Liver (tissue), 9 donors: ENCODE measurements around the gene TRHDE. TPM values are rescaled to one million over a fixed set of nuclear protein-coding genes. Genes with fewer than 3 reads are reported as not detected.
A peak's percentile ranks its signal among the peaks of the same experiment; 100 is the strongest.

Source experiments
- DNase-seq: peaks from one replicate; pipeline ENCODE4 v3.0.0-alpha.2; 2017; ENCODE audit warnings: low spot score
- H3K27ac ChIP-seq, 2 donors: one replicate each; pipeline ENCODE4 v1.7.0; 2013; ENCODE audit warnings: inconsistent platforms in 2 of 2, low read length in 2 of 2, control low read depth in 1 of 2, low read depth in 1 of 2, mild to moderate bottlenecking in 1 of 2
- H3K27me3 ChIP-seq, 4 donors: one replicate each; pipeline versions ENCODE4 v1.6.1 to v1.7.0; 2013; ENCODE audit warnings: low read length in 3 of 4, inconsistent platforms in 1 of 4, mild to moderate bottlenecking in 1 of 4, moderate library complexity in 1 of 4; ENCODE audit not compliant: control insufficient read depth in 4 of 4, insufficient read depth in 4 of 4
- H3K36me3 ChIP-seq, 4 donors: one replicate each; pipeline versions ENCODE4 v1.6.1 to v1.7.0; 2013; ENCODE audit warnings: low read length in 3 of 4, mild to moderate bottlenecking in 3 of 4, low read depth in 1 of 4, moderate library complexity in 1 of 4; ENCODE audit not compliant: control insufficient read depth in 4 of 4, insufficient read depth in 3 of 4
- H3K4me1 ChIP-seq, 4 donors: one replicate each; pipeline versions ENCODE4 v1.6.1 to v1.7.0; 2013; ENCODE audit warnings: low read length in 3 of 4, mild to moderate bottlenecking in 3 of 4, moderate library complexity in 1 of 4; ENCODE audit not compliant: control insufficient read depth in 4 of 4, insufficient read depth in 4 of 4
- H3K4me3 ChIP-seq, 3 donors: one replicate each; pipeline versions ENCODE4 v1.6.1 to v1.7.0; 2013; ENCODE audit warnings: low read length in 3 of 3, control low read depth in 1 of 3, low read depth in 1 of 3, mild to moderate bottlenecking in 1 of 3
- H3K9ac ChIP-seq, 2 donors: one replicate each; pipeline ENCODE4 v1.7.0; 2013; ENCODE audit warnings: low read length in 2 of 2, mild to moderate bottlenecking in 2 of 2, moderate library complexity in 2 of 2, control low read depth in 1 of 2, low read depth in 1 of 2
- H3K9me3 ChIP-seq, 4 donors: one replicate each; pipeline versions ENCODE4 v1.6.1 to v1.7.0; 2013; ENCODE audit warnings: low read length in 3 of 4; ENCODE audit not compliant: control insufficient read depth in 4 of 4
- FOXA1 ChIP-seq: IDR thresholded peaks from 2 replicates; pipeline ENCODE4 v1.6.1; 2016; ENCODE audit warnings: antibody characterized with exemption
- GABPA ChIP-seq, 2 donors: IDR thresholded peaks in 1 of 2; conservative IDR thresholded peaks in 1 of 2; 2 replicates each; pipeline ENCODE4 v1.6.1; 2016; ENCODE audit warnings: antibody characterized with exemption in 2 of 2, mild to moderate bottlenecking in 1 of 2, moderate library complexity in 1 of 2
- HNF4A ChIP-seq, 2 donors: conservative IDR thresholded peaks; 2 replicates each; pipeline ENCODE4 v1.6.1; 2016; ENCODE audit warnings: antibody characterized with exemption in 2 of 2, mild to moderate bottlenecking in 2 of 2
- NR2F2 ChIP-seq: IDR thresholded peaks from 2 replicates; pipeline ENCODE4 v1.6.1; 2016; ENCODE audit warnings: antibody characterized with exemption
- RAD21 ChIP-seq, 2 donors: IDR thresholded peaks; 2 replicates each; pipeline ENCODE4 v1.6.1; 2016; ENCODE audit warnings: antibody characterized with exemption in 2 of 2, mild to moderate bottlenecking in 2 of 2
- RXRA ChIP-seq, 2 donors: IDR thresholded peaks; 2 replicates each; pipeline ENCODE4 v1.6.1; 2017 to 2018; ENCODE audit warnings: antibody characterized with exemption in 2 of 2, mild to moderate bottlenecking in 1 of 2
- TAF1 ChIP-seq: conservative IDR thresholded peaks from 2 replicates; pipeline ENCODE4 v1.6.1; 2016; ENCODE audit warnings: antibody characterized with exemption, mild to moderate bottlenecking
- YY1 ChIP-seq: IDR thresholded peaks from 2 replicates; pipeline ENCODE4 v1.6.1; 2016; ENCODE audit warnings: antibody characterized with exemption, mild to moderate bottlenecking
- WGBS: extraction: QIAGEN DNeasy Blood & Tissue Kit; methylation state at CpG from one replicate; pipeline ENCODE4 v1.1.7; 2013; 5-methylcytosine and 5-hydroxymethylcytosine counted together
- polyA plus RNA-seq, 2 donors: library from polyadenylated mRNA; stranded (reverse) in 1 of 2; unstranded in 1 of 2; fragments of 200-250 nt in 1 of 2; fragments of >200 nt in 1 of 2; fragmentation: Nextera tagmentation in 1 of 2; extraction: Ambion mirVana in 1 of 2; gene quantifications; one replicate each; pipeline versions ENCODE4 v1.2.1 to v1.2.3, GENCODE V29; 2013 to 2015
- total RNA-seq, 2 donors: library from RNA; depleted of rRNA; stranded (reverse); fragments of >200 nt; gene quantifications; one replicate each; pipeline ENCODE4 v1.2.3, GENCODE V29; 2014
- TF ChIP-seq, protein P1 (sequence below): IDR thresholded peaks from 2 replicates; pipeline ENCODE4 v1.6.1; 2016; ENCODE audit warnings: antibody characterized with exemption
- TF ChIP-seq, protein P2 (sequence below): IDR thresholded peaks from 2 replicates; pipeline ENCODE4 v1.6.1; 2016; ENCODE audit warnings: antibody characterized with exemption
- TF ChIP-seq, protein P3 (sequence below): fragments of 150-350 bp; IDR thresholded peaks from 2 replicates; pipeline ENCODE4 v1.5.1; 2017; ENCODE audit warnings: improper control_type of control experiment, low read depth, low read length; ENCODE audit not compliant: missing input control
- donor health status: healthy.
- donor health status: healthy.
- donor health status: healthy.
- donor health status: healthy.
- donor health status: healthy.

The TRHDE gene
- total and polyA plus RNA-seq, 4 donors = 0.05 to 0.17 (median 0.14) TPM; not detected in 1

DNA sequence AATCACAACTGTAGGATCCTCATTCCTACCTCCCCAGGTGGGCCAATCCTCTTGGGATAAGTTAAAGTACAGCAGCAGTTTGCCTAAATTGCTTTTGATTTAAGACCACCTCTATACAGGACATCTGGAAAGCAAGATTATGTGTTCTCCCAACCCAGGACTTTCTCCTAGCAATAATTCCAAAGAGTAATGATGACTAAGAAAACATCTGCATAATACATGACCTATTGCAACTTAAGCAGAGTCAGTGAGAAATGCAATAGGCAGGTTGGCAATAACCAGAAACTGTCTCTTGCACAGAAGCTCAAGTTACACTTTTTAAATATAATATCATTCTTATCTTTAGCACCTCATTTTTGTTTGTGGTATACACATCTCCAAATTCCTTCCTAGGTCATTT is 275.4 kb downstream of the TRHDE start:
- no peak overlapping the region for H3K4me3 ChIP-seq
- no peaks in the 10 kb centered on the region for H3K9me3 ChIP-seq
- no peaks in the 10 kb centered on the region for H3K27me3 ChIP-seq
- TF ChIP-seq HNF4A (conservative IDR thresholded peaks at IDR 0.05) (no peak), NR2F2 (no peak), RXRA (IDR thresholded peaks at IDR 0.05) (no peak), GABPA (IDR thresholded peaks at IDR 0.05 in 1 of 2, conservative IDR thresholded peaks at IDR 0.05 in 1 of 2) (no peak), FOXA1 (no peak)
- TF ChIP-seq, protein P1, sequence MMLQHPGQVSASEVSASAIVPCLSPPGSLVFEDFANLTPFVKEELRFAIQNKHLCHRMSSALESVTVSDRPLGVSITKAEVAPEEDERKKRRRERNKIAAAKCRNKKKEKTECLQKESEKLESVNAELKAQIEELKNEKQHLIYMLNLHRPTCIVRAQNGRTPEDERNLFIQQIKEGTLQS = no peak
- TF ChIP-seq, protein P2, sequence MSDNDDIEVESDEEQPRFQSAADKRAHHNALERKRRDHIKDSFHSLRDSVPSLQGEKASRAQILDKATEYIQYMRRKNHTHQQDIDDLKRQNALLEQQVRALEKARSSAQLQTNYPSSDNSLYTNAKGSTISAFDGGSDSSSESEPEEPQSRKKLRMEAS = no peak
- DNase-seq = no peak
- H3K9ac ChIP-seq = no peak overlapping the region
- no peak overlapping the region for H3K27ac ChIP-seq
- no peaks in the 10 kb centered on the region for H3K4me1 ChIP-seq
- H3K36me3 ChIP-seq = no peaks in the 10 kb centered on the region

DNA sequence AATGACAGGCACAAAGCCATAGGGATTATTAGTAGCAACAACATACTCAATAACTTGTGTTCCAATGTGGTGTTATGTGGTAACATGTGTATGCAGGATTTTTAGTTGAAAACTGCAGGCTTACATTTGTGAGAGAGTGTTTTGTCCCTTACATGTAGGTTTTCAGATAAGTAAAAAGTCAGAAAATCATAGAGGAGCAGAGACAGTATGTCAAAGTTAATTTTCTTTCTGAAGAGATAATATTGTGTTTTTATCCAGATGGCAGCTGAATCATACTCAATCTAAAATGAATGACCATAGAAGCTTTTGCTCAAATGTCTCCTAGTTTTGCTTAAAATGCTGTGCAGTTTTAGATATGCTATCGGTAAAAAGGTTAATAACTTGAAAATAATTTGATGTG is 277.0 kb downstream of the TRHDE start:
- TF ChIP-seq TAF1 = no peak
- DNase-seq = no peak
- 91% methylated on average over 1 of the region's 1 CpG for WGBS
- Histone ChIP-seq H3K27ac (no peak overlapping the region), H3K9me3 (no peaks in the 10 kb centered on the region), H3K27me3 (no peaks in the 10 kb centered on the region), H3K4me3 (no peak overlapping the region), H3K36me3 (no peaks in the 10 kb centered on the region), H3K4me1 (no peaks in the 10 kb centered on the region), H3K9ac (no peak overlapping the region)

DNA sequence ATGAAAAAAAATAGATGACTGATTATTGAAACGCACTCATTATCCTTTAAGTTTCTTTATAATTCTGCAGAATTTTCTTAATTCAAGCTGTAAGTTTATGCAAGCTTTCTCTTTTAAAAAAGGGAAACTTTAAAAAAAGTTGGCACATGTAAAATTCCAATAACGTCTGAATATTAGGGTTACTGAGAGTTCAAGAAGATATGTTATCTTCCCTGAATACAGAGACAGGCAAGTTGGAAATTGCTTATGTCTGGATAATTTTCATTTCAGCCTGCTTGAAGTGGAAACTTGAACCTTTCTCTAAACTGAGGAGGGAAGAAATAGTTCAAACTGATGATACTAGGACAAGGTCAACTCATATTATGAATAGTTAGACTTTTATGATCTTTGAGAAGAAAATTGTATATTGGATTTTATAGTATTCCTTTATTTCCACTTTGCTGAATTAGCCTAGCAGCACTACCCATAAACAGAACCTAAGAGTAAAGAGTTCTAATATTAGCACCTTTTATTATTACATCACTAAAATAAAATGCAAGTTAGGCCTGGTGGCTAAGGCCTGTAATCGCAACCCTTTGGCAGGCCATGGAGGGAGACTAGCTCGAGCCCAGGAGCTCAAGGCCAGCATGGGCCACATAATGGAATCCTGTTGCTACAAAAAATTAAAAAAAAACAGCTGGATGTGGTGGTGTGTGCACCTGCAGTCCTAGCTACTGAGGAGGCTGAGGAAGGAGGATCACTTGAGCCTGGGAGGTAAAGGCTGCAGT is 288.0 kb downstream of the TRHDE start:
- WGBS = 74% methylated on average over 4 of the region's 4 CpGs
- Histone ChIP-seq H3K27me3 (no peaks in the 10 kb centered on the region), H3K4me1 (no peaks in the 10 kb centered on the region), H3K9ac (no peak overlapping the region), H3K9me3 (no peaks in the 10 kb centered on the region), H3K4me3 (no peak overlapping the region), H3K36me3 (no peaks in the 10 kb centered on the region), H3K27ac (no peak overlapping the region)
- TF ChIP-seq, protein P3, sequence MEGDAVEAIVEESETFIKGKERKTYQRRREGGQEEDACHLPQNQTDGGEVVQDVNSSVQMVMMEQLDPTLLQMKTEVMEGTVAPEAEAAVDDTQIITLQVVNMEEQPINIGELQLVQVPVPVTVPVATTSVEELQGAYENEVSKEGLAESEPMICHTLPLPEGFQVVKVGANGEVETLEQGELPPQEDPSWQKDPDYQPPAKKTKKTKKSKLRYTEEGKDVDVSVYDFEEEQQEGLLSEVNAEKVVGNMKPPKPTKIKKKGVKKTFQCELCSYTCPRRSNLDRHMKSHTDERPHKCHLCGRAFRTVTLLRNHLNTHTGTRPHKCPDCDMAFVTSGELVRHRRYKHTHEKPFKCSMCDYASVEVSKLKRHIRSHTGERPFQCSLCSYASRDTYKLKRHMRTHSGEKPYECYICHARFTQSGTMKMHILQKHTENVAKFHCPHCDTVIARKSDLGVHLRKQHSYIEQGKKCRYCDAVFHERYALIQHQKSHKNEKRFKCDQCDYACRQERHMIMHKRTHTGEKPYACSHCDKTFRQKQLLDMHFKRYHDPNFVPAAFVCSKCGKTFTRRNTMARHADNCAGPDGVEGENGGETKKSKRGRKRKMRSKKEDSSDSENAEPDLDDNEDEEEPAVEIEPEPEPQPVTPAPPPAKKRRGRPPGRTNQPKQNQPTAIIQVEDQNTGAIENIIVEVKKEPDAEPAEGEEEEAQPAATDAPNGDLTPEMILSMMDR = no peak
- TF ChIP-seq RAD21 (IDR thresholded peaks at IDR 0.05) = no peak
- TF ChIP-seq NR2F2 = no peak
- no peak for TF ChIP-seq FOXA1
- TF ChIP-seq YY1 = no peak
- DNase-seq = no peak

DNA sequence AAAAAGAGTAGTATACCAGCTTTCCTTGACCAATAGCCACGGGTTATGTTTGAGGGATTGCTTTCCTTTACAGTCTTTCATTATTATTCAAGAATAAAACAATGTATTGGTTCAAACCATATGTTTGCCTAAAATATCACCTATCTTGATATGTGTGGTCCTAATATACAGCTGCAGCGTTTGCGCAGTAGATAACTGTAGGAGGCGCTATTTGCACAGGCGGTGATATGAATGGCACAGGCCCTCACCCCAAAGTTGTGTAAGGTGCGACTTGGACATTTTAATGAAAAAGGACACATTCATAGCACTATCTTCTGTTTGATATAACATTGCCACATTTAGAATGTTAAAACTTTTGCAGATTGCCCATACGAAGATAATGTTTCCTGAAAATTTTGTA is 298.4 kb downstream of the TRHDE start:
- Histone ChIP-seq H3K4me1 (no peaks in the 10 kb centered on the region), H3K9me3 (no peaks in the 10 kb centered on the region), H3K27me3 (no peaks in the 10 kb centered on the region), H3K4me3 (no peak overlapping the region), H3K9ac (no peak overlapping the region), H3K36me3 (no peaks in the 10 kb centered on the region), H3K27ac (no peak overlapping the region)
- 63% methylated on average over 7 of the region's 7 CpGs for WGBS
- no peak for DNase-seq
- TF ChIP-seq, protein P3 = peak; percentile 33
- TF ChIP-seq RAD21 (IDR thresholded peaks at IDR 0.05) (peak; percentile 72 to 85), RXRA (IDR thresholded peaks at IDR 0.05) (no peak)
- TF ChIP-seq, protein P2 = no peak
